GM21360 (cell line): ENCODE measurements around the gene CD2BP2.

Experiments used
- ATAC-seq: cut with Tn5 transposase; IDR thresholded peaks from one replicate; pipeline ENCODE4 v1.9.1; 2021; ENCODE audit warnings: mild to moderate bottlenecking, moderate library complexity; ENCODE audit not compliant: unreplicated experiment

CD2BP2 gene

GRCh38 chr16:30379158-30379783 lies 24.2 kb upstream of the CD2BP2 start:
- ATAC-seq, result no peak

- ATAC-seq, result peak; percentile 77
Observed at GRCh38 chr16:30378236-30379157, 23.4 kb upstream of the CD2BP2 start.

DNA sequence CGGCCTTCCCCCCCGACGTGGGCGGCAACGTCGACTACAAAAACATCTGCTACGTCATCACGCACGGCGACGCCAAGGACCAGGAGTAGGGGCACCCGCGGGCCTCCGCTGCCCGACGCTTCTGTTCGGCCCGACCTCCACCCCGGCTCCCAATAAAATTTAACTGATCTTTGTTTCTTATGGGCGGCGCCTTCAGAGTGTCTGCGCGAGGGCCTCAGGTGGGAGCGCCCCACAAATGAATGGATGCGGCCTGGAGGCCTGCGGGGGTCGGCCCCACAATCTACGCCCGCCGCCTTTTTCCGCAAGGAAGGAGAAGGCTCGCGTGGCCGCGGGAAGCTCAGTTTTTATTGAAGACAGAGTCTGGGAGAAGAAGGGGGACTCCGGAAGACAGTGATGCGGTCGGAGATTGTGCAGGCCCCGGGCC lies 22.7 kb upstream of the CD2BP2 start:
- ATAC-seq, result peak; percentile 24

DNA sequence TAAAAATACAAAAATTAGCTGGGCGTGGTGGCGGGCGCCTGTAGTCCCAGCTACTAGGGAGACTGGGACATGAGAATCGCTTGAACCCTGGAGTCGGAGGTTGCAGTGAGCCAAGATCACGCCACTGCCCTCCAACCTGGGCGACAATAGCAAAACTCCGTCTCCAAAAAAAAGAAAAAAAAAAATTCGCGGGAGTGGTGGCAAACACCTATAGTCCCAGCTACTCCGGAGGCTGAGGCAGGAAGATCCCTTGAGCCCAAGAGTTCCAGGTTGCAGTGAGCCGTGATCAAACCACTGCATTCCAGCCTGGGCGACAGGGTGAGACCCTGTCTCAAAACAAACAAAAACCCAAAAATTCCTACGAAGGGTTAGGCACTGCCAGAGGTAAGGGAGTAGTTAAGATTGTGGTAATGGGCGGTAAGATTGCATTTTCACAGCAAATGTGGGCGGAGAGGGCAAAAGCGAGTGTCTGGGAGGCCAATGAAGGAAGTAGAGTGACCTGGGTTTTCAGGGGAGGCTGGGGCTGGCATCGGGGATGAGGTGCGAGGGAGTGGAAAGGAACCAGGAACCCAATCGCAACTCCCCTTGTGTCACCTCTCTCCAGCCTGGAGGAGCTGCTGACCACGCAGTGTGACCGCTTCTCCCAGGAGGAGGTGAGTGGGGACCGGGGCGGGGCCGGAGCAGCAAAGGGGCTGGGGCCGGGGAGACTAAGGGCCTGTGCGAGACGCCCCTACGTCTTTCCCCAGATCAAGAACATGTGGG lies 22.1 kb upstream of the CD2BP2 start:
- ATAC-seq, result no peak

DNA sequence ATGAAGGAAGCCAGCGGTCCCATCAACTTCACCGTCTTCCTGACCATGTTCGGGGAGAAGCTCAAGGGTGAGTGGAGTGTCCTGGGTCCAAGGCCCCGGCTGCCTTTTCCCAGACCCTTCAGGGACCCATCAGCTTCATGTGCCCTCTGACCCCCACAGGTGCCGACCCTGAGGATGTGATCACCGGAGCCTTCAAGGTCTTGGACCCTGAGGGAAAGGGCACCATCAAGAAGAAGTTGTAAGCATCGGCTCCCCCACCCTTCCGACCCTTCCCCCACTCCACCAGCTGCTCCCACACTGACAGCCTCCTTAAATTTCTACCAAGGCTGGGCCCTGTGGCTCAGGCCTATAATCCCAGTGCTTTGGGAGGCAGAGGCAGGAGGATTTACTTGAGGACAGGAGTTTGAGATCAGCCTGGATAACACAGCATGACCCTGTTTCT lies 21.4 kb upstream of the CD2BP2 start:
- ATAC-seq, result no peak

DNA sequence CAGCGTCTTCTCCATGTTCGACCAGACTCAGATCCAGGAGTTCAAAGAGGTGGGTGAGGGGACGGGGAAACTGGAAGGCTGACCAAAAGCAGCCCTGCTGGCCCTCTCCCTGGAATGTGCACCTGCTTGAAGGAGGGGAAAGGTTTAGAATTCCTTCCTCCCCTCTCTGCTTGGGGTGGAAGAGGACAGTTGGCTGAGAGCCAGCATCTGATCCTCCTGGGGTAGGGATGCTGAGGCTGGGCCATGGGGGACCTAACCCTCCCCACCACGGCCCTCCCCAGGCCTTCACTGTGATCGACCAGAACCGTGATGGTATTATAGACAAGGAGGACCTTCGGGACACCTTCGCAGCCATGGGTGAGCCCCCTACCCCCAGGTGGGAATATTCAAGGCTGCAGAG lies 20.8 kb upstream of the CD2BP2 start:
- ATAC-seq, result no peak

- ATAC-seq, result no peak
Observed at GRCh38 chr16:30374538-30374937, 19.4 kb upstream of the CD2BP2 start, which contains the start of gene MYL11. TSS of gene MYL11 (plus strand) at chr16:30374802. CDS start at chr16:30374858, 56 bp downstream.

GRCh38 chr16:30372725-30373124 lies 17.6 kb upstream of the CD2BP2 start:
- no peak for ATAC-seq

GRCh38 chr16:30372038-30372712 lies 17.1 kb upstream of the CD2BP2 start:
- no peak for ATAC-seq

DNA sequence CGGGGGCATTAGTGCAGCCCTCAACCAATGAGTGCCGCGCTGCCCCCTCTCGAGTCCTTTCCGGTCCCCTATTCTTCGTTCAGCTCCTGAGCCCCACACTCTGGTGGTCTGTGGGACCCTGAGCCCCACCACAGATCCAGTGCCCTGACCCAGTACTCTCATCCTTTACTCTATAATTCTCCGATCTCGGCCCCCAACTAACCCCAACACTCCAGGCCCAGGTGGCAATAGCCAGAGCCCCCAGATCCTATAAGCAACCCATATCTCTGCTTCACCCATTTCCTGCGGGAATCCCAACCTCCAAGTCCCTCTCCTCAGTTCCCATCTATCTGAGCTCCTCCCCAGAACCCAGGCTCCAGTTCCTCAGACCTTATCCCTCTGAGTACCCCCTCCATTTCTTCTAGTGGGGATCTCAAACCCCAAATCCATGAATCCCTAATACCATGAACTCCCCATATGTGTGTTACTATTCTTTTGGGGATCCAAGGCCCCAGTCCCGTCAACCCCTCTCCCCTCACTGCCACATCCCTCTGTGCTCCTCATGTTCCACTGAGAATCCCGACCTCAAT lies 16.2 kb upstream of the CD2BP2 start:
- no peak for ATAC-seq

DNA sequence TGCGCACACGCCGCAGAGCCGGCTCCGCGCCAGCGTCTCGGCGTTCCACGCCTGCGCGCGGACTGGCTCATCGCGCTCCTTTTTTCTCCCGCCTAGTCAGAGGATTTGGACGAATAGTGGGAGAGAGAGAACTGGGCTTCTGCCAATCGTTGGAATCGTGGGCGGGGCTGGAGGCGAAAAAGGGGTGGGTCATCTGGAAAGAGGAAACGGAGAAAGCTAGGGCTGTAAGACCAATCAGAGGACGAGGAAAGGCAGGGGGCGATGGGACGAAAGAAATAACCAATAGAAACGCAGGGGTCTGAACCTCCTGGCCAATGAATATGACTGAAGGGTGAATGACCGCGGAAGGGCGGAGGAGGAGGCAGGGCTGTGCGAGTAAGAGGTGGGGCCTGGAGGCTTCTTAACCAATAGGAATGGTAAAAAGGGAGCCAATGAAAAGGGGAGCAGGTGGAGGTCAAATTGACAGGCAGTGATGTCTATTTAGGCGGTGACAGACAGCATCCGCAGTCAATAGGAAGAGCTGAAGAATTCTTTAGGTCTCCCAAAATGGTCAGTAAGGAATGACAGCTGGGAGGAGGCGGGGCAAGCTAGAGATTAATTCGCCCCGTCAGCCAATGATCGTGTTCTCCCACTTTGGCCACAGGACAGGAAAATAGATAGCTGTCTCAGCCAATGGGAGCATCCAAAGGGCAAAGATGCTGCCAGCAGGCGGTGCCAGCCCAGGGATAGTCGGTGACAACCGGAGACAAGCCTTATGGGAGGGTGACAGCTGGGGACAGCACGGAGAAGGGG lies 15.5 kb upstream of the CD2BP2 start, which contains the start of gene TBC1D10B:
TBC1D10B (minus strand) TSS at position 39 of the 792 bp plus-strand sequence. CDS start 311 bp downstream, outside the sequence.
- ATAC-seq, result peak; percentile 68

DNA sequence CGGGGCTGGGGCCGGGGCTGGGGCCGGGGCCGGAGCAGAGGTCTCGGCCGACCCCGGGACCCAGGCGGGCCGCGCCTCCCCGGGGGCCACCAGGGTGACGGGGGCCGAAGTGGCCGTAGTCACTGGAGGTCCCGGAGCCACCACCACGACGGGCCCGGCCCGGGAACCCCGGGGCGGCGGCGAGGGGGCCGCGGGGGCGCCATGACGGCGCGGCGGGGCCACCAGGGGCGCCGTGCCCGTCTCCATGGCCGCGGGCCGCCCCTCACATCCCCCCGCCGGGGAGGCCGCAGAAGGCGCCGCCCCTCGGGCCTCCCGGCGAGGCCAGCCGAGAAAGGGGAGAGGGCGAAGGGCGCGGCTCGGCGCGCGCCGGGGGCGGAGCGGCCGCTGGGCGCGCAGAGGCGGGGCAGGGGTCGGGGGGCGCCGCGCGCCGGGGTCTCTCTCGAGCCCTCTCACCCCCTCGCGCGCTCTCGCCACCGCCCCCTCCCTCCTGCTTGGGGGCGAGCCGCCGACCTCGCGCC lies 14.9 kb upstream of the CD2BP2 start:
- ATAC-seq, result peak; percentile 9

GRCh38 chr16:30369091-30369937 lies 14.2 kb upstream of the CD2BP2 start:
- ATAC-seq, result no peak

GRCh38 chr16:30368792-30369090 lies 13.6 kb upstream of the CD2BP2 start:
- no peak for ATAC-seq

- no peak for ATAC-seq
Observed at GRCh38 chr16:30368122-30368791, 13.1 kb upstream of the CD2BP2 start.

DNA sequence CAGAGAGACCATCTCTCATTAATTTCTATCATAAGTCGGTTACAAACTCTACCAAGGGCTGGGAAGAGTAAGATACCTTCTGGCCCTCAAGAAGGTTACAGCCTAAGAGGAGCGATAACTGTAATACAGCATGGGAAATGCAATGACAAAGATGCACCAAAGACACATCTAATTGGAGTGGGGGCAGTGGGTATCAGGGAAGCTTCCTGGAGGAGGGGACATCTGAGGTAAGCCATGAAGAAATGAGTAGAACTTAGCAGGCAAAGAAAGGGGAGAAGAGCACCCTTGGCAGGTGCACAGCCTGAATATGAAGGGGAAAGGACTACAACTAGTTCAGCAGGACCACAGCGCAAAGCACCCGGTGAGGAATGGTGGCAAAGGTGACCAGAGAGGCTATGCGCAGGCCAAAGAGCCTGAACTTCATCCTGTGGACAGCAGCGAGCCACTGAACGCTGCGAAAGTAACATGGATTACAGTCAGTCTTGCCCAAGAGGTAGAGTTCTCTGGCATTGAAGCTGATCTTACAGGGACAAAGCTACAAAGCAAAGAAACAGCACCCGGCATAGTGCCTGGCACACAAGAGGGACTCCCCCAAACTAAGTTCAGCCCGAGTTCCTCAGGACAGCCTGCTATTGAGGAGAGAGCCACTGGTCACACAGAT lies 12.4 kb upstream of the CD2BP2 start:
- no peak for ATAC-seq

GRCh38 chr16:30366511-30366910 lies 11.4 kb upstream of the CD2BP2 start:
- ATAC-seq, result no peak
